Activated CD4-positive, alpha-beta T cell treated with anti-CD3 and anti-CD28 coated beads, Interleukin-10, Interleukin-2, amounts not matched to agents 100 ng/mL and 50 ng/mL, durations not matched to agents 16 hours and 8 hours (primary cell): ENCODE measurements around the gene FGF5.
A peak's percentile ranks its signal among the peaks of the same experiment; 100 is the strongest.
"Not testable (repeated sequence)": the region's sequence is repeated elsewhere in the genome, so short reads cannot be mapped to it uniquely, and the experiment has no call there.

Source experiments
- DNase-seq: peaks from one replicate; pipeline ENCODE4 v3.0.0-alpha.2; 2020

Gene FGF5

DNA sequence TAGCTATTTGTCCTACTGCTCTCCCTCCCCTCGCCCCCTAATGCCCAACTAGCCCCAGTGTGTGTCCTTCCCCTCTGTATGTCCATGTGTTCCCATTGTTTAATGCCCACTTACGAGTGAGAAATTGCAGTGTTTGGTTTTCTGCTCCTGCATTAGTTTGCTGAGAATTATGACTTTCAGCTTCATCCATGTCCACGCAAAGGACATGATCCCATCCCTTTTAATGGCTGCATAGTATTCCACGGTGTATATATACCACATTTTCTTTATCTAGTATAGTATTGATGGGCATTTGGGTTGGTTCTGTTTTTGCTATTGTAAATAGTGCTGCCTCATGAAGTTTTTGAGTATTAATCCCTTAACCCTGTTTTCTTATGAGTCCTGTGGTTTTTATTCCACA, 35.4 kb downstream of the FGF5 start:
- no peak for DNase-seq

DNA sequence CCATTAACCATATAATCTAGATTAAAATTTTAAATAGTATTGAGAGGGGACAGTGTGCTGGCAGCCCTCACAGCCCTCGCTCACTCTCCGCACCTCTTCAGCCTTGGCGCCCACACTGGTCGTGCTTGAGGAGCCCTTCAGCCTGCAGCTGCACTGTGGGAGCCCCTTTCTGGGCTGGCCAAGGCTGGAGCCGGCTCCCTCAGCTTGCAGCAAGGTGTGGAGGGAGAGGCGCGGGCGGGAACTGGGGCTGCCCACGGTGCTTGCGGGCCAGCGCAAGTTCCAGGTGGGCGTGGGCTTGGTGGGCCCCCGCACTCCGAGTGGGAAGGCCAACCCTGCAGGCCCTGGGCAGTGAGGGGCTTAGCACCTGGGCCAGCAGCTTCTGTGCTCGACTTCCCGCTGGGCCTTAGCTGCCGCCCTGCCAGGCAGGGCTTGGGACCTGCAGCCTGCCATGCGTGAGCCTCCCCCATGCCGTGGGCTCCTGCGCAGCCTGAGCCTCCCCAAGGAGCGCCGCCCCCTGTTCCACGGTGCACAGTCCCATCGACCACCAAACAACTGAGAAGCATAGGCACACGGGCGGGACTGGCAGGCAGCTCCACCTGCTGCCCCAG, 36.3 kb downstream of the FGF5 start:
- no peak for DNase-seq

DNA sequence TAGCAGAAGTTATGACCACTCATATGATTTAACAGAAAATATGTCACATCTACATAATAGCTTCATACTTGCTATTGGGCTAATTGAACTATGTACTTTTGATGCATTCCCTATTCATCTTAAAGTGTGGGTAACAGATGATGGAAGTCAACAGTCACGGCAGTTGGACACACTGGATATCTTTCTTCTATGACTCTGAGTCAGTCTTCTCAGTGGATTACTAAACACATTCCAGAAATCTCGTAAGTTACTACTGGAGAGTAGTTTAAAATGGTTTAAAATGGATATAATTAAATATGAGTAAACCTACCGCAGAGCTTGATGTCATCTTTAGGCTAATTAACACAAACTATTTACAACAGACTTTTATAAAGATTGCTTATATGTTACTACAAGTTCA, 39.0 kb downstream of the FGF5 start:
- DNase-seq: no peak

DNA sequence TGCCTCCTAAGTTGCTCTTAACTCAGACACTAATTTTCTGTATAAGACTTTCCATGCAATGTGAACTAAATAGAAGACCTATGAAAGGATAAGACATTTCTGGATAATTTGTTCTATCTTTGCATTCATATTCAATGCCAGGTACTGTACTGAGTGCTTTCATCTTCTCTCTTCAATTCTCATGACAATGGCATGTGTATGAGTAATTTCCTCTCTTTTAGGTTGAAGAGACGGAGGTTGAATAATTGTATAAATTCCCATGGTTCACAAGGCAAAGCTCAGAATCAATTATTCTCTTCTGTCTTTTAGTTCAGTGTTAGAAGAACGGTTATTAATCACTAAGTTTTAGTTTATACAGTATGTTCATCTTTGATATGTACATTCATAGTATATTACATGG, 39.8 kb downstream of the FGF5 start:
- no peak for DNase-seq

DNA sequence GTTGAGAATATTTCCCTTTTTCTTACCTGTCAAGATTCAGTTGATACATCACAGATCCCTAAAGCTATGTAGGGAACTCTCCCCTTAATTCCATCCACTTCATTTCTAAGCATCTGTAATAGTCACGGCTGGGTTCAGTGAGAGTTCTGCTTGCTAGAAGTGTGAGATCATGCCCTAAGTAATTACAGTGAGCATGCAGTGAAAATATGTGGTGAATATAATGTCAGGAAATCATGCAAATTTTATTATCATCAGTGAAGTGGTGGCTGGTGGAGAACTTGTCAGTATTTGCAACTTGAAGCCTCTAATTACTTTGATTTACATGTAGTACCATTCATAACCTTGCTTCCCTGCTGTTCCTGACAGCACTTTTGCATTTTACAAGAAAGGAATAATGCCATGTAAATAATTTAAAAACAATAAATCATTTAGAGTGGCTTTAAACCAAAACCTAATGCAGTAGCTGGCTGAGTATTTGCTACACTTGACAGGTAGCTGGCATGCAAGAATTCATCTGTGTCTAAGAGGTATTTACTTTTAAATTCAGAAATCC, 40.8 kb downstream of the FGF5 start:
- no peak for DNase-seq

DNA sequence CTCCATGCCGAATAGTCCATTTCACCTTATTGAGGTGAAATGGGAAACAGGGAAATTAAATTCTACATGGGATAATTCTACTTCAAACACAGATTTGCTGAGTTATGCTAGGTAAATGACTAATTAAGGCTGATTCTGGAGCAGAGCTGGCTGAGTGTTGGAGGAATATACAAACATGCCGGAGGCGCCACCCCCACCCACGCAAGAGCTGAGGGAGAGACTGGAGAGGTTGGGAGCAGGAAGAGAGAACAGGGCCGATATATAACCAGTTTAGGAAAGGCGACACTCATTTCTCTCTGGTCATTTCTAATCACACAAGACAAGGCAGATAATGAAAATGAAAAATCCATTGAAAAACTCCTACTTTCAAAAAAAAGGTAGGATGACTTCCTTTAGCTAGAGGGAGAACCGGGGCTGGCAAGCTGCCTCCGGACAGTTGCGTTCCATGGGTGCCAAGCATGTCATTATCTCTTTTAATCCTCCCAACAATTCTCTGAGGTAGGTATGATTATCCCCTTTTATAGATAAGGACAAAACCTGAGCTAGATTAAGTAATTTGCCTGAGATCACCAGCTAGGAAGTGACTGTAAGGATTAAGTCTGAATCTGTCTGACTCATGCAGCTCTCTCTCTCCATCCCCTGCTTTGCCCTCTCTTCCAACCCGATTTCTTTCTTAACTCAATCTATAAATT, 41.5 kb downstream of the FGF5 start:
- DNase-seq: no peak

DNA sequence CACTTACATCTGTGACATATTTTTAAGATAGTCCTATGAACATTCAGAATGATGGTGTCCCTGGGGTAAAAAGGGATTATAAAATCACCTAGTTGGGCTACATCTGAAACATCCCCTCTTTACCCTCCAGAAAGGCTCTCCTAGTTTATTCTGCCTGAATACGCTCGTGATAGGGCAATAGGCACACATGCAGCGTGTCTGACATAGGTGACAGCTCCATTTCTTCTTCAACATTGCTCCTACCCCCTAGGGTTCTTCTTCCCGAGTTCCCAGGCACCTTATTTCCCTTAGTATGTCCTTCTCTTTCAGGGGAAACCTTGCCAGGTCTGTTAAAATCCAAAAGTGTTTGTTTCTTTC, 42.0 kb downstream of the FGF5 start:
- no peak for DNase-seq

DNA sequence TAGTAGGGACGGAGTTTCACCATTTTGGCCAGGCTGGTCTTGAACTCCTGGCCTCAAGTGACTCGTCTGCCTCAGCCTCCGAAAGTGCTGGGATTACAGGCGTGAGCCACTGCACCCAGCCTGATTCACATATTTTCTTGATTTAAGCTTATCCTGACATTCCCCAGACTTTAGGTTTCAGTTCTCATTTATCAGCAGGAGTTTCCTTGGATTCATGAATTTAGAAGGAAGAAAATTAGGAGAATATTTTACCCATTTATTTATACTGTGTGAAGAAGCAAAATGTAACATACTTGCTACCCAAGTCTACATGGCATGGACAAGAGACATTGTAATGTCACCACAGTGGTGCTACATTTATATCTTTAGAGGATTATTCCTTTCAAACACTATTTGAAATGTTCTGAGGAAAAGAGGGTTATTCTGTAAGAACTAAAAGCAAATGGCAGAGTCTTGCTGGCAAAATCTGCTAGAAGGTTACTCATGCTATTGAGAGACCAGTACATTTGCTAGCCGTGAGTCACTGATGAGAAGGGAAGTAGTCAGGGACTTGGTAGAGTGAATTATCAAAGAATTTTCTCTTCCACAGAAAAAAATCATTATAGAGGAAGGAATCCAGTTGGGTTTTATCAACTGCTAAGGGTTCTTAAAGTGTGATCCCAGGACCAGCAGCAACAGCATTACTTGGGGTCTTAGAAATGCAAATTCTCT, 43.0 kb downstream of the FGF5 start:
- no peak for DNase-seq

DNA sequence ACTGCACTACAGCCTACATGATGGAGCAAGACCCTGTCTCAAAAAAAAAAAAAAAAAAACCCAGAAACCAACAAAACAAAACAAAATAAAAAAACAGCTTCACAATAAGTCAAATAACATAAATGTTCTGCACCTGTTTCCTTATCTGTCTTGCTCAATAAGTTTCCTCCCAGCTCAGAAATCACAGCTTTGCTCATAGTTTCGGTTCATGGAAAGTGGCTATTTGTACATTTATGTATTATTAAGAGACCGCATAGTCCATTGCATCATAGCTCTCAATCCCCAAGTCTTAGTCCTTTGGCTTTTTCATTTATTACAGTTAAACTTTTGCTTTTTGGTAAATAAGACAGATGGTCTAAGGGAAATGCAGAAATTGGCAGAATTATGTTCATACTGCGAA, 44.7 kb downstream of the FGF5 start:
- no peak for DNase-seq

DNA sequence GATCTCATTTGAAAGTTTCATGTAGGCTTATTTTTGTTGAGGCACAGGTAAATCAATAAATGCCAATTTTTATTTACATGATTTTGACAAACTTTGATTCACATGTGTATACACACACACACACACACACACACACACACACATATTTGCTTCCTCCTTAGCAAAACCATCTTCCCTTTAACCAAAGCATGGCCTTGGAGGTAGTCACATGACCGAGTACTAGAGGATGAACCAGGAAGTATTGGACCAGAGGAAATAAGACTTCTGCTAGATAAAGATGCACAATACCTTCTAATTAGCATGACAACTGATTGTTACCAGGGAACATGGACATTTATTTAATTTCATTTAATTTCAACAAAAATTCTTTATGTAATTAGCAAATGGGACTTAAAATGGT, 45.7 kb downstream of the FGF5 start:
- DNase-seq: no peak

DNA sequence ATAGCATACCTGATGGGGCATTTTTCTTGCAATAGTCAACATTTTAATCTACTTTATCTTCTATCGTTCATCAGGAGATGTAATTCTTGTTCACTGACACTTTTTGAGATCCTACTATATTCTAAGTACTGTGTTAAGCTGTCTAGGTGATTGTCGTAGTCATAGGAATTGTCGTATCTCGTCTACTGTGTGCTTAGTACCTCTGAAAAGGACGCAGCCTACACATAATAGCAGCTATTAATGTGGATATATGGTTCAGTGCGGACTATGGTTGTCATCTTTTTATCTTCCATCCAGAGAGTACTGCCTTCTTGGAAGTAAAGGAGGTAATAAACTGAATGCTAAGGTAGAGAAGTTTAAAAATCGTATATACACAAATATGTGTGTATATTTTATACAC, 47.2 kb downstream of the FGF5 start:
- no peak for DNase-seq

DNA sequence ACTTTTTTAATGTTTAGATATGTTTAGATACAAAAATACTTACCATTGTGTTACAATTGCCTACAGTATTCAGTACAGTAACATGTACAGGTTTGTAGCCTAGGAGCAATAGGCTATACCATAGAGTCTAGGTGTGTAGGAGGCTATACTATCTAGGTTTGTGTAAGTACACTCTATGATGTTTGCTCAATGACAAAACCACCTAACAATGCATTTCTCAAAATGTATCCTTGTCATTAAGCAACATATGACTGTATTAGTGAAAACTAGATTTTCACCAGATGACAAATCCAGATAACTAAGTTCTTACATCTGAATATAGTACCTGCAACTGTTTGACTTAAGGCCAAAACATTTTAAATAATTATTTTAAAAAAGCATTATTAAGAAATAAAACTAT, 49.4 kb downstream of the FGF5 start:
- DNase-seq: not testable (repeated sequence)

DNA sequence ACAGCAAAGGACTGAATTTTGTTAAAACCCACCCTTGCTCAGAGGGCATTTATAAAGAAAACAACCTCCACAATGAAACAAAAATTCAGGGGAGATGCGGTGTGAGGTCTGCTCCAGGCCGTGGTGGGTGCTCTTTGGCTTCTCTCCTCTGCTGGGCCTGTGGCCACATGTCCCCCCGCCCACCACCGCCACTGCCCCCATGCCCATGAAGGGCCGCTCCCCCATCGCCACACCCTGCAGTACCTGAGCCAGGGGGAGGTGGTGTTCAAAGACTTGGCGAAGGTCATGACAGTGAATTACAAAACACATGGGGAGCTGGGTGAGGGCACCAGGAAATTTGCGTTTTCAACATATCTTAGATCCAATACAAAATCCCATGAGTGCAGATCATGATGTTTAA, 54.9 kb downstream of the FGF5 start:
- no peak for DNase-seq

DNA sequence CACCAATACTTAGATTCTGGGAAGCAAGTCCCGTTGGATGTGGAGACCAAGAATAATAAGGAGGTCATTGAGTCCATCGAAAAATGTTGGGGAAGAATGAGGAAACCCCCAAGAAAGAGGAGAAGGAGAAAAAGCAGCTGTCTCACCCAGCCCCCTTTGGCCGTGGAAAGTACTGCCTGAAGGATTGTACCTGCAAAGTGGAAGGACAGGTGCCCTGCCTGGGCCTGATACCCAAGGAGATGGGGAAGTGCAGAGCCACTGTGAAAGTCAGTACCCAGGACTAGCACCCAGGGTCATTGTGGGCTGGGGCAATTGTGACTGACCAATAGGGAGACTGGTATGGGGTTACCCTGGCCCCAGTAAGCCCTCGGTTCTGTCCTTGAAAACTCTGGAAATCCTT, 55.3 kb downstream of the FGF5 start:
- DNase-seq: no peak

DNA sequence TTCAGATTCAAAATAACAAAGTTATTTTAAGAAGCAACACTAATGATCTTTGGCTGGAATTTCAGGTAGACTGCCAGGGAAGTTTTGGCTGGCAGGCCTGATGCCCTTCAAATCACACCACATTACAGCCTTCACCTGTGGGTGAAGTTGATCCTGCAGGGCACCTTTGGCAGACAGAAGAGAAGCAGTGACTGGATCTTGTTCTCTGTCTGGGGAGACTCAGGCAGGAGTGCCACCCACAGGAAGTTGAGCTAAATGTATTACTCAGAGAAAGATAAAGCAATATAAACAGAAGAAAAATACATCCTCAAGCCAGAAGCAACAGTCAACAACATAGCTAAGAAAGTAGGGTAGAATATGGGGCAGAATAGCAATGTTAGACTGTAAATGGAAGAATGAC, 56.3 kb downstream of the FGF5 start:
- DNase-seq: peak; percentile 7

DNA sequence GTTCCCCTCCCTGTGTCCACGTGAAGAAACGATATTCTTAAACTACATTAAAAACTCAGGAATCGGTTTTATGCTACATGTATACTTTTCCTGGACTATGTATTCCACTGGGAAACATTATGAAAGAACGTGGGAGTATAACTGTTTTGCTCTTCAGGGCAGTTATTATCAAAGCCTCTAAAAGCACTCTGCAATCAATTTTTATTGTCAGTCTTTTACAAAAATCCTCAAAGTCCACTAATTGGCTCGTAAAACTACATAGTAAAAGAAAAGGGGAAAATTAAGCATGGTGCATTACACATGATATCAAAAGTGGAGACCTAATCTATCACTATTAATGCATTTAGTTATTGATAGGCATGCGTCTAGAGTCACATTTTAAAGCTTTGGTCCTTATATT, 57.7 kb downstream of the FGF5 start:
- no peak for DNase-seq

DNA sequence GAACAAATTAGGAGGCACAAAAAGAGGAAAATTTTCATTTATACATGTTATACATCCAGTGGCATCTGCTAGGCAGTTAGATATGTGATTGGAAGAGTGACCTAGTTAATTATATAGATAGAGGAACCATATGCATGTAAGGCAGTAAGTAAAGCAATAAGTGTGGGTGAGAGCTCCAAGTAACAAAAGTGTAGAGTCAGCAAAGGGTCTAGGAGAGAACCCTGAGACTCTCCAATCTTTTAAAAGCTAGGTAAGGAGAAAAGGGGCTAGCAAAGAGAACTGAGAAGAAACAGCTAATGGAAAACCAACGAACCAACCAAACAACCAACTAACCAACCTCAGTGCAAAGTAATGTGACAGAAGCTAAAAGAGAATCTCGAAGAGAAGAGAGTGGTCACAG, 65.2 kb downstream of the FGF5 start:
- DNase-seq: no peak

DNA sequence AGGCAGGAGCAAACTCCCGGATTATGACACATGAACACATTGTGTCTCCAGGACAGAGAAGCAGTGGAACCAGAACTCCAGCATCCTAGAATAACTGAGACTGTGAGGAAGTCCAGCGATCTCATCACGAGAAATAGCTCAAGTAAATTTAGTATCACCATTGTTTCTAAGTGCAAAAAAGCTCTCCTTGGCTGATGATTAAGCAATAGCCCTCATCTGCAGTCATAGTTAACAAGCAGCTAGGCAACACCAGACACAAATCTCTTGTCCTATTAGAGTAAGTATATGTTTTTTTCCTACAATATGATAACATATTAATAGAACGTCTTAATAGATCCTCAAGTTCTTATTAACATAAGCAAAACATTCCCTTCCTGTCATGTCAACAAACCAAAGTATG, 66.7 kb downstream of the FGF5 start:
- DNase-seq: no peak

DNA sequence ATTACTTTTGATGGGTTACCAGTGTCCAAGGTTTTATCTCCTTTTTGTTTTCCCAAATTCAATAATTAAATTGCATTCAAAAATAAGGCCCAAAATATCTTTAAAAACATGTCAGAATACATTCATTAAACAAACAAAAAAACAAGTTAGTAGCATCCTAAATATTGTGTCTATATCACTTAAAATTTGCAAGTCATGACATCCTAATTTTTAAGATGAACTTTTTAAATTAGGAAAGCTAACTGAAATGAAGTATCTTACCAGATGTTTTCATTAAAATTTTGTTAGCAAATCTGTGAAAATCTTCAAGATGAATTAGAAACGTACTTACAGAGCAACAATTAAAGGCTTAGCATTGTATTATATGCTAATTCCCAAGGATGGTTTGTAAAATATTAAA, 68.1 kb downstream of the FGF5 start:
- DNase-seq: no peak

DNA sequence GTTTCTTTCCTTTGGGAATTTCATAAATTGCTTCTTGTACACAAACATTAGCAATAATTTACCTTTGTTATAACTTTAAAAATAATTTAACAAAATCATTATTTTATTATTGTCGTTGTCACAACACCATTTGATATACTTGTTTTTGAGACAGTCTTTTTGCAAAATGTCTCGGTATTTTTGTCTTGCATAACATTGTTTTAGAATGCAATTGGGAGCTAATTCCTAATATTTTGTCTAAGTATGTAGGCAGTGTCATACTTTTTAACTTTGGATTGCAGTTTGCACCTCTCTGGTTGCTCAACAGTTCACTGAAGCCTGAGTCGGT, 68.7 kb downstream of the FGF5 start:
- DNase-seq: no peak

DNA sequence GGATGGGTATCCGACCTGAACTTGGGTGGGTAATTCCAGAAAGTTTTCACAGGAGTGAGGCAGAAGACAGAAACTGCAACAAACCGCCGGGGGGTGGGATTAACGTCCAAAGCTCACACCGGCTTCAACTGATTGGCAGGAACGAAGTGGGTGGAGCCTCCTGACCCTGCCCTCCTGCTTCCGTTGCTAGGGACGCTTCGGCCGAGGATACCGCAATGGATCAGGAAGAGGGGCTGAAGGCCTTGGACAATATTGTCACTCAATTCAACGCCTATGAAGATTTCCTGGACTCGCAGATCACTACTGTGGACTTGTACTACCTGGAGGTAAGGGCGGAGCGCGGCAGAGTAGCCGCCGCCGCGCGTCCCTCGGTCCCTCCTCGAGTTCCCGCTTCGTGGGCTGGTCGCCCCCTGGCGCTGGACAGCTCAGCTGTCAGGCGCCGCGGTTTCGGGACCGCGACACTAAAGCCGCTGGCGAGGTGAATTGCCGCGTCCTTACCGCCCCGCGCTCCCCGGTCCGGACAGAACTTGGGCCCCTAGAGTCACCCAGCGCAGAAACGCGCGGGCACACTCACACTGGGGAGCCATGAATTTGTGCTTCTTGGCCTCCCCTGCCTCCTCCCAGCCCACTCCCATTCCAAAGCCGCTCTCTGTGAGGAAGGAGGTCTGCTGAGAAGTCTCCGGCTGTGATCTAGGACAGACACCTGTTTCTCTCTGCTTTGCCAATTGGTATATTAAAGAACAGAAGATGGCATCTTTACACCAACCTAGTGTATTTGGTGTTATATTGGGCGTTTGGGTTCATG, 69.3 kb downstream of the FGF5 start, which contains the start of gene CFAP299:
TSS of gene CFAP299 (plus strand) at position 177 of the 805 bp plus-strand sequence.
- DNase-seq: peak; percentile 72

DNA sequence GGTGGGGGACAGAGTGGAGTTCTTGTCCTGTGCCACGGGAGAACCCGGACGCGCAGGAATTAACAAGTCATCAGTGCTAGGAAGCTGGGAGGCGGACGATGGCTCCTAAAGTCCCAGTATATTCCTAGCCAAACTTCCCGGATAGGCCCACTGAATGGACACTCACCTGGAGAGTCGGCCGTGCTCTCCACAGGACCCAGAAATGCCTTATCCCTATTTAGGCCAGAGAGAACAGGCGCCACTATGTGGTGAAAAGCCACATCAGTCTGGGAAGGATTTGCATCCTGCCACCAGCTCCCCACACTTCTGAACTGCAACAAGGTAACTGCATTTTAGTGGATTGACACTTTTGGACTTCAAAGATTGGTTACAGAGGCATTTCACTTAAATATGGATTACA, 70.1 kb downstream of the FGF5 start:
- DNase-seq: no peak

DNA sequence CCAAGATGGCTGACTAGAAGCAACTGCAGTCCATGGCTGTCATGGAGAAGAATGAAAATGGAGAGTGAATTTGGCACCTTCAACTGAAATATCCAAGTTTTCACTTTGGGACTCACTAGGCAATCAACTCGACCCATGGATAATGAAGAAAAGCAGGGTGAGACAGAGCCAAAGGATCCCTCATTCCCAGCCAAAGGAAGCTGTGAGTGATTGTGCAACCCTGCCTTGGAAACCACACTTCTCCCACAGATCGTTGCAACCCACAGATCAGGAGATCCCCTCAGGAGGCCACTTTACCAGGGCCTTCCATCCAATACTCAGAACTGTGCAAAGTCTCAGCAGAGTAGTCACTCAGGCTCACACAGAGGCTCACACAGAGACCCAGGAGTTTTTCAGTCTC, 73.6 kb downstream of the FGF5 start:
- no peak for DNase-seq
